Measurements from ENCODE around the gene FTO. TPM values are rescaled to one million over a fixed set of nuclear protein-coding genes. Genes with fewer than 3 reads are reported as not detected.

FTO gene
- total RNA-seq, 2 donors from 2014 or later = 72.7 to 73.6 TPM

DNA sequence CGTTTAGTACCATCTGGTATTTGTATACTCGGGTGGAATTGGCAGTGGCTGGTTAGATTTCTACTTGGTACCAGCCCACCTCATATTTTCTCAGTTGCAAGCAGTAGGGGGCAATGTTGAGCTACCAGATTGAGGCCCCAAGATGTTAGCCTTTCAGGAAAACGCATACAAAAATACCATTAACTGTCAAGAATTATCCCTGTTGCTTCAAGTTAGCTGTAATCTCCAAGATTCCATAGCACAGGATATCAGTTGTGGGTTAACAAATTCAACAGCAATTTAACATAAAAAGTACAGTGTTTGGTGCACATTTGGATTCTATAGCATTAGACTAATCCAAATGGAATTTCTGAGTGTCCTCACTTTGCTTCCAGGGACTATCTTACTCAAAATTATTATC is 188.2 kb downstream of the FTO start:
- Histone ChIP-seq H3K36me3 (no peaks in the 10 kb centered on the region), H3K4me1 (replicated peaks) (no peaks in the 10 kb centered on the region), H3K4me3 (no peak overlapping the region), H3K27me3 (replicated peaks; ENCODE audit: insufficient read depth) (no peaks in the 10 kb centered on the region), H3K9me3 (no peaks in the 10 kb centered on the region), H3K27ac (no peak overlapping the region)
- intact Hi-C loops (cut with DNase I) = loop anchor here (10.0 kb wide), 1 partner anchor 283 kb away; no protein-coding TSS in a partner anchor
- WGBS = 9% methylated on average over 3 of the region's 3 CpGs
- peak; percentile 55 for DNase-seq (ENCODE audit: low spot score)
- TF ChIP-seq POLR2A (IDR thresholded peaks at IDR 0.05) (no peak), POLR2AphosphoS5 (IDR thresholded peaks at IDR 0.05) (no peak)
- TF ChIP-seq, protein P1, sequence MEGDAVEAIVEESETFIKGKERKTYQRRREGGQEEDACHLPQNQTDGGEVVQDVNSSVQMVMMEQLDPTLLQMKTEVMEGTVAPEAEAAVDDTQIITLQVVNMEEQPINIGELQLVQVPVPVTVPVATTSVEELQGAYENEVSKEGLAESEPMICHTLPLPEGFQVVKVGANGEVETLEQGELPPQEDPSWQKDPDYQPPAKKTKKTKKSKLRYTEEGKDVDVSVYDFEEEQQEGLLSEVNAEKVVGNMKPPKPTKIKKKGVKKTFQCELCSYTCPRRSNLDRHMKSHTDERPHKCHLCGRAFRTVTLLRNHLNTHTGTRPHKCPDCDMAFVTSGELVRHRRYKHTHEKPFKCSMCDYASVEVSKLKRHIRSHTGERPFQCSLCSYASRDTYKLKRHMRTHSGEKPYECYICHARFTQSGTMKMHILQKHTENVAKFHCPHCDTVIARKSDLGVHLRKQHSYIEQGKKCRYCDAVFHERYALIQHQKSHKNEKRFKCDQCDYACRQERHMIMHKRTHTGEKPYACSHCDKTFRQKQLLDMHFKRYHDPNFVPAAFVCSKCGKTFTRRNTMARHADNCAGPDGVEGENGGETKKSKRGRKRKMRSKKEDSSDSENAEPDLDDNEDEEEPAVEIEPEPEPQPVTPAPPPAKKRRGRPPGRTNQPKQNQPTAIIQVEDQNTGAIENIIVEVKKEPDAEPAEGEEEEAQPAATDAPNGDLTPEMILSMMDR (IDR thresholded peaks at IDR 0.05) = peak in 3 of 4 experiments; percentile 58 to 68 (median 60)

GRCh38 chr16:53893731-53894435 is 189.9 kb downstream of the FTO start:
- intact Hi-C loops (cut with DNase I) = loop anchor here (10.0 kb wide), 1 partner anchor 281 kb away; no protein-coding TSS in a partner anchor
- TF ChIP-seq POLR2A (IDR thresholded peaks at IDR 0.05) (no peak), POLR2AphosphoS5 (IDR thresholded peaks at IDR 0.05) (peak; percentile 51)
- H3K36me3 ChIP-seq = no peaks in the 10 kb centered on the region
- H3K9me3 ChIP-seq = no peaks in the 10 kb centered on the region
- peak; percentile 48 for DNase-seq (ENCODE audit: low spot score)
- no peak overlapping the region for H3K4me3 ChIP-seq
- H3K4me1 ChIP-seq (replicated peaks) = no peaks in the 10 kb centered on the region
- no peak overlapping the region for H3K27ac ChIP-seq
- no peaks in the 10 kb centered on the region for H3K27me3 ChIP-seq (replicated peaks; ENCODE audit: insufficient read depth)
- 35% methylated on average over 5 of the region's 5 CpGs for WGBS

DNA sequence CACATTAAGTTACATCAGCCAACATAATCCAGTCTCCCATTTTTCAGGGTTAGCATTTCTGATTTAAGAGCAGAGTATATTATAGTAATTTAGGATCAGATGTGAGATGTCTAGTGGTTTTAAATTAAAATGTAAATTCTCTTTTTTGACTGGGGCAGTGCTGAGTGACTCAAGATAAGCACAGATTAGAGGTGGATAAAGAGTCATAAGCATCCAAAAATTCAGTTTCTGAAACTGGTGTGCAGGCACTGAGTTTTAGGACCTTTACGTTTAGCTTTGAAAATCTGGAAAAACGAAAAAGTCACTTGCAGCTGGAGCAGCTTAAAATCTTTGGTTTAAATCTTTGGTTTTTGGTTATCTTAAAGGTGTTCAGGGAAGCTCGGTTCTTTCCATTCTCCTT is 190.7 kb downstream of the FTO start:
- H3K9me3 ChIP-seq = no peaks in the 10 kb centered on the region
- H3K36me3 ChIP-seq = no peaks in the 10 kb centered on the region
- DNase-seq (ENCODE audit: low spot score) = no peak
- intact Hi-C loops (cut with DNase I) = loop anchor here (10.0 kb wide), 1 partner anchor 280 kb away; no protein-coding TSS in a partner anchor
- no peak overlapping the region for H3K27ac ChIP-seq
- no peak overlapping the region for H3K4me3 ChIP-seq
- 89% methylated on average over 3 of the region's 3 CpGs for WGBS
- TF ChIP-seq, protein P1 (IDR thresholded peaks at IDR 0.05) = no peak
- TF ChIP-seq POLR2A (IDR thresholded peaks at IDR 0.05) (no peak), POLR2AphosphoS5 (IDR thresholded peaks at IDR 0.05) (no peak)
- no peaks in the 10 kb centered on the region for H3K27me3 ChIP-seq (replicated peaks; ENCODE audit: insufficient read depth)
- no peaks in the 10 kb centered on the region for H3K4me1 ChIP-seq (replicated peaks)

DNA sequence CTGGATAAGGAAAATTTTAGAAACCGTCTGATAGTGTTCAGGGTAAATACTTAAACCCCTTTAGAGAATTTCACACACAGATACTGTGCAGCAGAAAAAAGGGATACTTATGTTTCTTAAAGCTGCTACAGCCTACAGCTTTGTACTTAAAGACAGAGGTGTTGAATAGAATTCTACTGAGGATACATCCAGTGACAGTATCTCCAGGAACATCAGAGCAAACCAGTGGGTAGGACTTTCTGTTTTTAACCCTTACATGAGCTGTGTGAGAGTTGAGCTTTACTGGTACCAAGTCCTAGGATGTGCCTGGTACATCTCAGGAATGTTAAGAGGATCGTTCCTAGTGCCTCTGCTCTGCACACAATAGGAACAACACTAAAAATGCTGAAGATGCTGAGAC is 191.5 kb downstream of the FTO start:
- Histone ChIP-seq H3K9me3 (no peaks in the 10 kb centered on the region), H3K27ac (no peak overlapping the region), H3K4me1 (replicated peaks) (no peaks in the 10 kb centered on the region), H3K36me3 (no peaks in the 10 kb centered on the region), H3K27me3 (replicated peaks; ENCODE audit: insufficient read depth) (no peaks in the 10 kb centered on the region), H3K4me3 (no peak overlapping the region)
- intact Hi-C loops (cut with DNase I) = loop anchor here (10.0 kb wide), 1 partner anchor 279 kb away; no protein-coding TSS in a partner anchor
- no peak for DNase-seq (ENCODE audit: low spot score)
- no peak for TF ChIP-seq POLR2A (IDR thresholded peaks at IDR 0.05)
- TF ChIP-seq, protein P1 (IDR thresholded peaks at IDR 0.05) = no peak
- 81% methylated on average over 2 of the region's 2 CpGs for WGBS

GRCh38 chr16:53895851-53896250 is 191.9 kb downstream of the FTO start:
- H3K4me3 ChIP-seq = no peak overlapping the region
- H3K4me1 ChIP-seq (replicated peaks) = no peaks in the 10 kb centered on the region
- no peaks in the 10 kb centered on the region for H3K27me3 ChIP-seq (replicated peaks; ENCODE audit: insufficient read depth)
- no peaks in the 10 kb centered on the region for H3K36me3 ChIP-seq
- no peak overlapping the region for H3K27ac ChIP-seq
- DNase-seq (ENCODE audit: low spot score) = no peak
- intact Hi-C loops (cut with DNase I) = loop anchor here (10.0 kb wide), 1 partner anchor 279 kb away; no protein-coding TSS in a partner anchor
- 99% methylated on average over 2 of the region's 2 CpGs for WGBS
- TF ChIP-seq, protein P1 (IDR thresholded peaks at IDR 0.05) = no peak
- TF ChIP-seq POLR2AphosphoS5 (IDR thresholded peaks at IDR 0.05) (no peak), POLR2A (IDR thresholded peaks at IDR 0.05) (no peak)
- H3K9me3 ChIP-seq = no peaks in the 10 kb centered on the region

Data from prostate gland (tissue), 2 donors.